ENCODE results near the gene GABRE.

GABRE gene

GRCh38 chrX:151970027-151970426, 4.4 kb downstream of the GABRE start:
- Histone ChIP-seq H3K27ac (ENCODE audit: low read depth, low read length, severe bottlenecking) (no peak overlapping the region), H3K9me3 (ENCODE audit: control insufficient read depth, low read length) (no peaks in the 10 kb centered on the region), H3K4me1 (ENCODE audit: control insufficient read depth, insufficient read depth, low read length, poor library complexity, severe bottlenecking) (no peaks in the 10 kb centered on the region), H3K4me3 (ENCODE audit: extremely low read depth, insufficient read depth, low read length, poor library complexity, severe bottlenecking) (no peak overlapping the region), H3K36me3 (ENCODE audit: control insufficient read depth, insufficient read depth, low read length) (peaks cover 2% of the 10 kb centered on the region)
- 80 to 95% methylated on average over 1 to 4 of the region's 7 CpGs for WGBS, 2 experiments (ENCODE audit: insufficient coverage in 2 of 2)

- Histone ChIP-seq H3K27ac (ENCODE audit: low read depth, low read length, severe bottlenecking) (no peak overlapping the region), H3K36me3 (ENCODE audit: control insufficient read depth, insufficient read depth, low read length) (peaks cover 2% of the 10 kb centered on the region), H3K9me3 (ENCODE audit: control insufficient read depth, low read length) (no peaks in the 10 kb centered on the region), H3K4me3 (ENCODE audit: extremely low read depth, insufficient read depth, low read length, poor library complexity, severe bottlenecking) (no peak overlapping the region), H3K4me1 (ENCODE audit: control insufficient read depth, insufficient read depth, low read length, poor library complexity, severe bottlenecking) (no peaks in the 10 kb centered on the region)
- 98 to 100% methylated on average over 3 to 5 of the region's 6 CpGs for WGBS, 2 experiments (ENCODE audit: insufficient coverage in 2 of 2)
These were observed 8.2 kb downstream of the GABRE start for GRCh38 chrX:151966236-151966635.

GRCh38 chrX:151962034-151962433, 12.4 kb downstream of the GABRE start:
- H3K36me3 ChIP-seq (ENCODE audit: control insufficient read depth, insufficient read depth, low read length): peaks cover 4% of the 10 kb centered on the region
- H3K4me1 ChIP-seq (ENCODE audit: control insufficient read depth, insufficient read depth, low read length, poor library complexity, severe bottlenecking): no peaks in the 10 kb centered on the region
- H3K4me3 ChIP-seq (ENCODE audit: extremely low read depth, insufficient read depth, low read length, poor library complexity, severe bottlenecking): no peak overlapping the region
- WGBS, 2 experiments (ENCODE audit: insufficient coverage in 2 of 2): 100% methylated on average over 3 of the region's 5 CpGs; no CpG with 5 or more reads in 1 of the 2 experiments
- H3K27ac ChIP-seq (ENCODE audit: low read depth, low read length, severe bottlenecking): no peak overlapping the region
- no peaks in the 10 kb centered on the region for H3K9me3 ChIP-seq (ENCODE audit: control insufficient read depth, low read length)

- Histone ChIP-seq H3K4me3 (ENCODE audit: extremely low read depth, insufficient read depth, low read length, poor library complexity, severe bottlenecking) (no peak overlapping the region), H3K27ac (ENCODE audit: low read depth, low read length, severe bottlenecking) (no peak overlapping the region), H3K36me3 (ENCODE audit: control insufficient read depth, insufficient read depth, low read length) (peaks cover 4% of the 10 kb centered on the region), H3K9me3 (ENCODE audit: control insufficient read depth, low read length) (no peaks in the 10 kb centered on the region), H3K4me1 (ENCODE audit: control insufficient read depth, insufficient read depth, low read length, poor library complexity, severe bottlenecking) (no peaks in the 10 kb centered on the region)
- no CpG with 5 or more reads among the region's 4 CpGs for WGBS, 2 experiments (ENCODE audit: insufficient coverage in 2 of 2)
These were observed 16.4 kb downstream of the GABRE start for GRCh38 chrX:151958101-151958500.

- Histone ChIP-seq H3K4me1 (ENCODE audit: control insufficient read depth, insufficient read depth, low read length, poor library complexity, severe bottlenecking) (no peaks in the 10 kb centered on the region), H3K27ac (ENCODE audit: low read depth, low read length, severe bottlenecking) (no peak overlapping the region), H3K9me3 (ENCODE audit: control insufficient read depth, low read length) (no peaks in the 10 kb centered on the region), H3K4me3 (ENCODE audit: extremely low read depth, insufficient read depth, low read length, poor library complexity, severe bottlenecking) (no peak overlapping the region), H3K36me3 (ENCODE audit: control insufficient read depth, insufficient read depth, low read length) (no peaks in the 10 kb centered on the region)
- WGBS, 2 experiments (ENCODE audit: insufficient coverage in 2 of 2): 93% methylated on average over 11 of the region's 15 CpGs; no CpG with 5 or more reads in 1 of the 2 experiments
These were observed 19.7 kb downstream of the GABRE start for GRCh38 chrX:151954730-151955129.

DNA sequence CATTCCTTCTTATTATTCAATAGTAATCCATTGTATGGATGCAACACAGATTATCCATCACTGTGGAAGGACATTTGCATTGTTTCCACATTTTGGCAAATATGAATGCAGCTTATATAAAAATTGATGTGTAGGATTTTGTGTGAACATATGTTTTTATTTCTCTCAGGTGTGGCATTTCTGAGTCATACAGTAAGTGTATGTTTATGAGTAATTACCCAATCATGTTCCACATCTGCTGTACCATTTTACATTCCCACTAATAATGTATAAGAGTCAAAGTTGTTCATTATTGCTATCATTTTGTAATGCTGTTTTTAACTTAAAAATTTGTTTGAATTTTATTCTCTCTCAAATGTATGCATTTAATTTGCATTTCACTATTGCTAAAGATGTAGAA, 36.3 kb downstream of the GABRE start:
- no peaks in the 10 kb centered on the region for H3K9me3 ChIP-seq (ENCODE audit: control insufficient read depth, low read length)
- no peak overlapping the region for H3K4me3 ChIP-seq (ENCODE audit: extremely low read depth, insufficient read depth, low read length, poor library complexity, severe bottlenecking)
- H3K27ac ChIP-seq (ENCODE audit: low read depth, low read length, severe bottlenecking): no peak overlapping the region
- H3K36me3 ChIP-seq (ENCODE audit: control insufficient read depth, insufficient read depth, low read length): no peaks in the 10 kb centered on the region
- no peaks in the 10 kb centered on the region for H3K4me1 ChIP-seq (ENCODE audit: control insufficient read depth, insufficient read depth, low read length, poor library complexity, severe bottlenecking)

DNA sequence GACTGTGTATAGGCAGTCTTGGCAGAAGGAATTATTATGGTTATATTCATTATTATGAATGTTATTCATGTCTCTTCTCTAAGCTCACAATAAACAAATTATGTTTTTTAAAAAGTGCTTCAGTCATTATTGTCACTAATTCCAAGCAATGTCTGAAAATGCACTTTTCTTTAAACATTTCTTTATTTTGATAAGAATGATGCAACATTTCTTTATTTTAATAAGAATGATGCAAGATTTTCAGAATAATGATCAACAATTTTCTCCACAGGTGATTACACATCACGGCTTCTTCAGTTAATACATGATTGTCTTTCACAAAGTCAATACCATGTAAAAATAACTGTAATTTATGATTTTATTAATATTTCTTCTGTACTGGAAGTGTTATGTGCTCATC, 39.1 kb downstream of the GABRE start:
- Histone ChIP-seq H3K9me3 (ENCODE audit: control insufficient read depth, low read length) (no peaks in the 10 kb centered on the region), H3K36me3 (ENCODE audit: control insufficient read depth, insufficient read depth, low read length) (no peaks in the 10 kb centered on the region), H3K27ac (ENCODE audit: low read depth, low read length, severe bottlenecking) (no peak overlapping the region), H3K4me1 (ENCODE audit: control insufficient read depth, insufficient read depth, low read length, poor library complexity, severe bottlenecking) (no peaks in the 10 kb centered on the region), H3K4me3 (ENCODE audit: extremely low read depth, insufficient read depth, low read length, poor library complexity, severe bottlenecking) (no peak overlapping the region)
- no CpG with 5 or more reads among the region's 1 CpG for WGBS, 2 experiments (ENCODE audit: insufficient coverage in 2 of 2)

- 67 to 73% methylated on average over 1 to 4 of the region's 4 CpGs for WGBS, 2 experiments (ENCODE audit: insufficient coverage in 2 of 2)
- no peaks in the 10 kb centered on the region for H3K36me3 ChIP-seq (ENCODE audit: control insufficient read depth, insufficient read depth, low read length)
These were observed 45.4 kb downstream of the GABRE start for GRCh38 chrX:151929126-151929525.

DNA sequence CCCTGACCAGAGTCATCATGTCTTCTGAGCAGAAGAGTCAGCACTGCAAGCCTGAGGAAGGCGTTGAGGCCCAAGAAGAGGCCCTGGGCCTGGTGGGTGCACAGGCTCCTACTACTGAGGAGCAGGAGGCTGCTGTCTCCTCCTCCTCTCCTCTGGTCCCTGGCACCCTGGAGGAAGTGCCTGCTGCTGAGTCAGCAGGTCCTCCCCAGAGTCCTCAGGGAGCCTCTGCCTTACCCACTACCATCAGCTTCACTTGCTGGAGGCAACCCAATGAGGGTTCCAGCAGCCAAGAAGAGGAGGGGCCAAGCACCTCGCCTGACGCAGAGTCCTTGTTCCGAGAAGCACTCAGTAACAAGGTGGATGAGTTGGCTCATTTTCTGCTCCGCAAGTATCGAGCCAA, 50.8 kb downstream of the GABRE start:
- H3K36me3 ChIP-seq (ENCODE audit: control insufficient read depth, insufficient read depth, low read length): no peaks in the 10 kb centered on the region
- no peak overlapping the region for H3K27ac ChIP-seq (ENCODE audit: low read depth, low read length, severe bottlenecking)
- no peaks in the 10 kb centered on the region for H3K4me1 ChIP-seq (ENCODE audit: control insufficient read depth, insufficient read depth, low read length, poor library complexity, severe bottlenecking)
- 81 to 95% methylated on average over 2 to 6 of the region's 6 CpGs for WGBS, 2 experiments (ENCODE audit: insufficient coverage in 2 of 2)
- no peak overlapping the region for H3K4me3 ChIP-seq (ENCODE audit: extremely low read depth, insufficient read depth, low read length, poor library complexity, severe bottlenecking)
- H3K9me3 ChIP-seq (ENCODE audit: control insufficient read depth, low read length): no peaks in the 10 kb centered on the region

More at GRCh38 chrX:151929126-151929525, 45.4 kb downstream of the GABRE start:
- Histone ChIP-seq H3K9me3 (ENCODE audit: control insufficient read depth, low read length) (no peaks in the 10 kb centered on the region), H3K4me1 (ENCODE audit: control insufficient read depth, insufficient read depth, low read length, poor library complexity, severe bottlenecking) (no peaks in the 10 kb centered on the region), H3K4me3 (ENCODE audit: extremely low read depth, insufficient read depth, low read length, poor library complexity, severe bottlenecking) (no peak overlapping the region), H3K27ac (ENCODE audit: low read depth, low read length, severe bottlenecking) (no peak overlapping the region)

DNA sequence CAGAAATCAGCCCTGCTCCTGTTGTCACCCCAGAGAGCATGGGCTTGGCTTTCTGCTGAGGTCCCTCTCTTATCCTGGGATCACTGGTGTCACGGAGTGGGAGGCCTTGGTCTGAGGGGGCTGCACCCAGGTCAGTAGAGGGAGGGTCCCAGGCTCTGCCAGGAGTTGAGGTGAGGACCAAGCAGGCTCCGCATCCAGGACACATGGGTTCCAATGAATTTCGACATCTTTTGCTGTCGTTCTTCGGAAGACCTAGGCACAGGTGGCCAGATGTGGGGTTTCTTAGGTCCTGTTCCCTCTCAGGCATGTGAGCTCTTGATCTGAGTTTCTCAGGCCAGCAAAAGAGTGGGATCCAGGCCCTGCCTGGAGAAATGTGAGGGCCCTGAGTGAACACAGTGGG, 51.8 kb downstream of the GABRE start:
- no peak overlapping the region for H3K27ac ChIP-seq (ENCODE audit: low read depth, low read length, severe bottlenecking)
- 90% methylated on average over 3 of the region's 5 CpGs; no CpG with 5 or more reads in 1 of the 2 experiments for WGBS, 2 experiments (ENCODE audit: insufficient coverage in 2 of 2)

DNA sequence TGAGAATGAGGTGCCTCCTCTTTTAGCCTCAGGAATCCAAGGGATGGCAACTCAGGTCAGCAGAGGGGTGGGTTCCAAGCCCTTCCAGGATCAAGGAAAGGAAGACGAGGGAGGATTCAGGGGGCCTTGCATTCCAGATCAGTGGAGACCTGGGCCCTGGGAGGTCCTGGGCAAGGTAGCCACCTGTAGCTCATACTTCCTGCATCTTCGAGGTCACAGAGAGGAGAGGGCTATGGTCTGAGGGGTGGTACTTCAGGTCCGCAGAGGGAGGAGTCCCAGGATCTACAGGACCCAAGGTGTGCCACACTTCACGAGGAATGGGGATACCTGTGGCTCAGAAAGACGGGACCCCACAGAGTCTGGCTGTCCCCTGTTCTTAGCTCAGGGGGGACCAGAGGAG, 52.6 kb downstream of the GABRE start:
- H3K9me3 ChIP-seq (ENCODE audit: control insufficient read depth, low read length): no peaks in the 10 kb centered on the region
- no peak overlapping the region for H3K4me3 ChIP-seq (ENCODE audit: extremely low read depth, insufficient read depth, low read length, poor library complexity, severe bottlenecking)
- H3K27ac ChIP-seq (ENCODE audit: low read depth, low read length, severe bottlenecking): no peak overlapping the region
- H3K4me1 ChIP-seq (ENCODE audit: control insufficient read depth, insufficient read depth, low read length, poor library complexity, severe bottlenecking): no peaks in the 10 kb centered on the region
- H3K36me3 ChIP-seq (ENCODE audit: control insufficient read depth, insufficient read depth, low read length): no peaks in the 10 kb centered on the region
- WGBS, 2 experiments (ENCODE audit: insufficient coverage in 2 of 2): 82% methylated on average over 4 of the region's 5 CpGs; no CpG with 5 or more reads in 1 of the 2 experiments

More for the DNA sequence above, 51.8 kb downstream of the GABRE start:
- Histone ChIP-seq H3K4me3 (ENCODE audit: extremely low read depth, insufficient read depth, low read length, poor library complexity, severe bottlenecking) (no peak overlapping the region), H3K4me1 (ENCODE audit: control insufficient read depth, insufficient read depth, low read length, poor library complexity, severe bottlenecking) (no peaks in the 10 kb centered on the region), H3K9me3 (ENCODE audit: control insufficient read depth, low read length) (no peaks in the 10 kb centered on the region), H3K36me3 (ENCODE audit: control insufficient read depth, insufficient read depth, low read length) (no peaks in the 10 kb centered on the region)

All from mesodermal cell (in vitro differentiated cells).